ENCODE data around the gene WDR35.
A peak's percentile ranks its signal among the peaks of the same experiment; 100 is the strongest.

WDR35 gene

GRCh38 chr2:19989667-19990415 lies at the start of gene WDR35:
Gene WDR35 (minus strand): TSS chr2:19990105. CDS start chr2:19990015, 90 bp downstream.
- TF ChIP-seq EGR1 (IDR thresholded peaks at IDR 0.05) (peak; percentile 75), USF1 (IDR thresholded peaks at IDR 0.05) (peak; percentile 25; the same call in 1 of the 2 replicates), TCF12 (IDR thresholded peaks at IDR 0.05; ENCODE audit: low read depth) (no peak; the same call in 1 of the 2 replicates), ZBTB7A (IDR thresholded peaks at IDR 0.05; ENCODE audit: low read depth) (no peak), TAF1 (IDR thresholded peaks at IDR 0.05; ENCODE audit: low read depth) (peak; percentile 61; the same call in 1 of the 2 replicates), TEAD4 (IDR thresholded peaks at IDR 0.05) (no peak), REST (IDR thresholded peaks at IDR 0.05; ENCODE audit: low read depth) (no peak), EP300 (IDR thresholded peaks at IDR 0.05; ENCODE audit: borderline replicate concordance) (no peak), MAX (IDR thresholded peaks at IDR 0.05) (peak; percentile 93), YY1 (IDR thresholded peaks at IDR 0.05; ENCODE audit: low read depth) (peak; percentile 26; the same call in 1 of the 2 replicates), NFIC (IDR thresholded peaks at IDR 0.05) (no peak), CEBPB (IDR thresholded peaks at IDR 0.05) (no peak), CREB1 (IDR thresholded peaks at IDR 0.05; ENCODE audit: low read depth) (no peak), FOXM1 (IDR thresholded peaks at IDR 0.05; ENCODE audit: borderline replicate concordance, low read depth) (no peak), RAD21 (IDR thresholded peaks at IDR 0.05; ENCODE audit: low read depth) (no peak)

- no peak for TF ChIP-seq YY1 (IDR thresholded peaks at IDR 0.05; ENCODE audit: low read depth)
- TF ChIP-seq EP300 (IDR thresholded peaks at IDR 0.05; ENCODE audit: borderline replicate concordance) = no peak
- TF ChIP-seq REST (IDR thresholded peaks at IDR 0.05; ENCODE audit: low read depth) = no peak
- no peak for TF ChIP-seq CREB1 (IDR thresholded peaks at IDR 0.05; ENCODE audit: low read depth)
Observed at GRCh38 chr2:20037660-20038059, 47.8 kb upstream of the WDR35 start.

- TF ChIP-seq FOXM1 (IDR thresholded peaks at IDR 0.05; ENCODE audit: borderline replicate concordance, low read depth) (no peak), ZBTB7A (IDR thresholded peaks at IDR 0.05; ENCODE audit: low read depth) (no peak), REST (IDR thresholded peaks at IDR 0.05; ENCODE audit: low read depth) (no peak), EGR1 (IDR thresholded peaks at IDR 0.05) (no peak), EP300 (IDR thresholded peaks at IDR 0.05; ENCODE audit: borderline replicate concordance) (no peak), TCF12 (IDR thresholded peaks at IDR 0.05; ENCODE audit: low read depth) (no peak), USF1 (IDR thresholded peaks at IDR 0.05) (no peak), TAF1 (IDR thresholded peaks at IDR 0.05; ENCODE audit: low read depth) (no peak), CREB1 (IDR thresholded peaks at IDR 0.05; ENCODE audit: low read depth) (no peak), NFIC (IDR thresholded peaks at IDR 0.05) (no peak), CEBPB (IDR thresholded peaks at IDR 0.05) (no peak), YY1 (IDR thresholded peaks at IDR 0.05; ENCODE audit: low read depth) (no peak), TEAD4 (IDR thresholded peaks at IDR 0.05) (no peak), MAX (IDR thresholded peaks at IDR 0.05) (no peak), RAD21 (IDR thresholded peaks at IDR 0.05; ENCODE audit: low read depth) (no peak)
Observed at GRCh38 chr2:20035955-20036666, 46.2 kb upstream of the WDR35 start.

GRCh38 chr2:20034821-20035220 lies 44.9 kb upstream of the WDR35 start:
- TF ChIP-seq TEAD4 (IDR thresholded peaks at IDR 0.05) (no peak), EGR1 (IDR thresholded peaks at IDR 0.05) (no peak), RAD21 (IDR thresholded peaks at IDR 0.05; ENCODE audit: low read depth) (no peak), NFIC (IDR thresholded peaks at IDR 0.05) (no peak)

All from Ishikawa (cell line).